Measurements from ENCODE around the gene TMEM144. TPM values are rescaled to one million over a fixed set of nuclear protein-coding genes. Genes with fewer than 3 reads are reported as not detected.

TMEM144 gene
- total and polyA plus RNA-seq, 2 experiments from 2014 or later: 1.6 to 2.4 TPM

DNA sequence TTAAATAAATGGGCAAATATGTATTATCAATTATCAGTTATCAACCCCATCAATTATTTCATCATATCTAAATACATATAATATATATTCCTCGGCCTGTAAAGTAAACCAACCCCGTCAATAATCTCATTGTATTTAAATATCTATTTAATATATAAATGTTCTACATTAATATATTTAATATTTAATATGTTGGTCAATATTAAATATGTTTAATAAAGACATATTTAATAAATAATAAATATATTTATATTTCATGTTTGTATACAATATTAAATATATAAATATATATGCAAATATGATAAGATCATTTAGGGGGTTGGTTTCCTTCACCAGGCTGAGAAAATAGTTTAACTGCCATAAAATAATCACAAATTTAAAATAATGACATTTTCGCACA, 6.4 kb upstream of the TMEM144 start:
- TF ChIP-seq EZH2 (IDR thresholded peaks at IDR 0.05; ENCODE audit: insufficient read depth, poor library complexity, severe bottlenecking): no peak
- TF ChIP-seq EZH2phosphoT487 (IDR thresholded peaks at IDR 0.05; ENCODE audit: insufficient read depth, low read depth): no peak
- Histone ChIP-seq H3K27ac (no peak overlapping the region), H4K20me1 (ENCODE audit: insufficient read depth) (no peaks in the 10 kb centered on the region), H2AFZ (no peak overlapping the region), H3K9me2 (ENCODE audit: insufficient read depth) (no peaks in the 10 kb centered on the region), H3K79me2 (ENCODE audit: insufficient read depth) (no peaks in the 10 kb centered on the region), H3K36me3 (ENCODE audit: low read depth) (no peaks in the 10 kb centered on the region), H3K4me2 (ENCODE audit: unreplicated experiment) (no peak overlapping the region), H3K9ac (no peak overlapping the region), H3K4me3 (no peak overlapping the region), H3K27me3 (replicated peaks; ENCODE audit: insufficient read depth) (no peaks in the 10 kb centered on the region), H3K9me3 (ENCODE audit: low read depth) (no peaks in the 10 kb centered on the region), H3K4me1 (ENCODE audit: insufficient read depth) (no peaks in the 10 kb centered on the region), H3F3A (ENCODE audit: insufficient read depth) (peaks cover 4% of the 10 kb centered on the region; the same call in 1 of the 2 replicates)
- DNase-seq: no peak
- WGBS, 2 experiments (ENCODE audit: low coverage in 1 of 2, low lambda C conversion rate in 2 of 2, missing lambda C conversion rate in 2 of 2): 81 to 91% methylated on average over 3 of the region's 3 CpGs
- in situ Hi-C loops (cut with MboI): no loop called here

DNA sequence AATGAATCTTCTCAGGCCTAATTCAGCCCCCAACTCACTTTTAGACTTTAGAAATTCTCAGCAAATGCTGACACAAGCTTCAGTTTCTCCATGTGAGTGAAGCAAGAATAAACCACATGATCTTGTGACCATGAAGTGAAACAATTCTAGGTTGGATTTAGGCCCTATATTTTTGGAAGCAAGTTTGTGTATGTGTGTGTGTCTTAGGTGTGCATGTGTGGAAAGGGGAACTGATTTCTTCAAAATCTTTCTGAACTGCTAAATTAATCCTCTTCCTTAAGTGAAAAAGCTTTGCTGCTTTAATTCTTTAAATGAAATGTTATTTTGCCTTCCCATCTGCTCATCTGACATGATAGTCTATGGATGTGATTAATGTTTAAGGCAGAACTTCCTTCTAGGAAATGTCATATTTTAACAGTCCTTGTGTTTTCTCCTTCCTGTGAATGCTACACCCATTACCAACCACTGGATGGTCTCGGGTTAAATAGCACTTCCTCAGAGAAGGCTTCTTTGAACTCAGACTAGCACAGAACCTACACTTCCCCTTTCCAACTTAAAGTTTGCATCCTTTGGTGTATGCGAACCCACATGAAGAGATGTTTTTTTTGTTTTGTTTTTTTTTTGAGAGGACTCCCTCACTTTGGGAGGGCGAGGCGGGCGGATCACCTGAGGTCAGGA, 1.2 kb upstream of the TMEM144 start:
- no peaks in the 10 kb centered on the region for H4K20me1 ChIP-seq (ENCODE audit: insufficient read depth)
- H3K4me2 ChIP-seq (ENCODE audit: unreplicated experiment): no peak overlapping the region
- no peaks in the 10 kb centered on the region for H3K36me3 ChIP-seq (ENCODE audit: low read depth)
- no peak for DNase-seq
- no peaks in the 10 kb centered on the region for H3K27me3 ChIP-seq (replicated peaks; ENCODE audit: insufficient read depth)
- peaks cover 8% of the 10 kb centered on the region; the same call in 1 of the 2 replicates for H3K4me1 ChIP-seq (ENCODE audit: insufficient read depth)
- no peaks in the 10 kb centered on the region for H3K9me3 ChIP-seq (ENCODE audit: low read depth)
- no peaks in the 10 kb centered on the region for H3K9me2 ChIP-seq (ENCODE audit: insufficient read depth)
- H3K79me2 ChIP-seq (ENCODE audit: insufficient read depth): no peaks in the 10 kb centered on the region
- H2AFZ ChIP-seq: peak overlapping the region; percentile 48; the same call in 1 of the 2 replicates
- in situ Hi-C loops (cut with MboI): no loop called here
- peaks cover 8% of the 10 kb centered on the region; the same call in 1 of the 2 replicates for H3F3A ChIP-seq (ENCODE audit: insufficient read depth)
- H3K4me3 ChIP-seq: no peak overlapping the region
- no peak overlapping the region for H3K27ac ChIP-seq
- WGBS, 2 experiments (ENCODE audit: low coverage in 1 of 2, low lambda C conversion rate in 2 of 2, missing lambda C conversion rate in 2 of 2): 86 to 87% methylated on average over 5 of the region's 5 CpGs
- H3K9ac ChIP-seq: no peak overlapping the region
- TF ChIP-seq EZH2phosphoT487 (IDR thresholded peaks at IDR 0.05; ENCODE audit: insufficient read depth, low read depth) (no peak), EZH2 (IDR thresholded peaks at IDR 0.05; ENCODE audit: insufficient read depth, poor library complexity, severe bottlenecking) (no peak)

GRCh38 chr4:158211222-158211621, 936 bp downstream of the TMEM144 start:
- Histone ChIP-seq H4K20me1 (ENCODE audit: insufficient read depth) (no peaks in the 10 kb centered on the region), H3K4me2 (ENCODE audit: unreplicated experiment) (peak overlapping the region; percentile 96), H3K27ac (no peak overlapping the region), H3K9me2 (ENCODE audit: insufficient read depth) (no peaks in the 10 kb centered on the region), H3K4me3 (peak overlapping the region; percentile 82), H3K27me3 (replicated peaks; ENCODE audit: insufficient read depth) (no peaks in the 10 kb centered on the region), H3K9me3 (ENCODE audit: low read depth) (no peaks in the 10 kb centered on the region), H3K9ac (peak overlapping the region; percentile 83), H3K4me1 (ENCODE audit: insufficient read depth) (peaks cover 8% of the 10 kb centered on the region; the same call in 1 of the 2 replicates), H2AFZ (peak overlapping the region; percentile 91), H3K36me3 (ENCODE audit: low read depth) (no peaks in the 10 kb centered on the region), H3K79me2 (ENCODE audit: insufficient read depth) (no peaks in the 10 kb centered on the region), H3F3A (ENCODE audit: insufficient read depth) (peaks cover 8% of the 10 kb centered on the region; the same call in 1 of the 2 replicates)
- no peak for DNase-seq
- TF ChIP-seq EZH2 (IDR thresholded peaks at IDR 0.05; ENCODE audit: insufficient read depth, poor library complexity, severe bottlenecking) (no peak), EZH2phosphoT487 (IDR thresholded peaks at IDR 0.05; ENCODE audit: insufficient read depth, low read depth) (no peak)
- WGBS, 2 experiments (ENCODE audit: low coverage in 1 of 2, low lambda C conversion rate in 2 of 2, missing lambda C conversion rate in 2 of 2): 22 to 27% methylated on average over 3 of the region's 3 CpGs
- in situ Hi-C loops (cut with MboI): no loop called here

DNA sequence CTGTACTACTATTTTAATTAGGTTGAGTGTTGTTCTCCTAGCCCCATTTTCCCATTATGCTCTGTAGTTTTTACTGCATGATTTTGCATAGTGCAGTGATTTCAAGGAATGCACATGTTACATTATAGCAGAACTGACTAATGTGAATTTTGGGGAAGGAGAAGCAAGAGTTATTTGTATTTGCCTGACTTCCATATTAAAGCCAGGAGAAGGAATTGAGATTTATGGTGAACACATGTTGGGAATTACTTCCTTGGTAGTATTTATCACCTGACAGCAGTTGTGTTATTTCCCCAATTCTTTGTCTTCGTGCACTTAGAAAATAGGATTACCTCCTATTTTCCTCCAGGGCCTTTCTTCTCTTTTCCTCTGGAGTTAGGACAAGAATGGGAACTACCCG, 3.2 kb downstream of the TMEM144 start:
- WGBS, 2 experiments (ENCODE audit: low coverage in 1 of 2, low lambda C conversion rate in 2 of 2, missing lambda C conversion rate in 2 of 2): 90 to 96% methylated on average over 2 of the region's 2 CpGs
- Histone ChIP-seq H3K79me2 (ENCODE audit: insufficient read depth) (no peaks in the 10 kb centered on the region), H3K36me3 (ENCODE audit: low read depth) (no peaks in the 10 kb centered on the region), H3K9ac (no peak overlapping the region), H3K4me1 (ENCODE audit: insufficient read depth) (peaks cover 8% of the 10 kb centered on the region; the same call in 1 of the 2 replicates), H4K20me1 (ENCODE audit: insufficient read depth) (no peaks in the 10 kb centered on the region), H3K9me2 (ENCODE audit: insufficient read depth) (no peaks in the 10 kb centered on the region), H3K27me3 (replicated peaks; ENCODE audit: insufficient read depth) (no peaks in the 10 kb centered on the region), H3K4me2 (ENCODE audit: unreplicated experiment) (no peak overlapping the region), H3K9me3 (ENCODE audit: low read depth) (no peaks in the 10 kb centered on the region), H3K27ac (no peak overlapping the region), H2AFZ (no peak overlapping the region), H3K4me3 (no peak overlapping the region), H3F3A (ENCODE audit: insufficient read depth) (0 out of 2 replicates have a peak, but pooled peaks cover 4% of the 10 kb centered on the region)
- TF ChIP-seq EZH2 (IDR thresholded peaks at IDR 0.05; ENCODE audit: insufficient read depth, poor library complexity, severe bottlenecking): no peak
- TF ChIP-seq EZH2phosphoT487 (IDR thresholded peaks at IDR 0.05; ENCODE audit: insufficient read depth, low read depth): no peak
- in situ Hi-C loops (cut with MboI): no loop called here
- no peak for DNase-seq

All from GM23248 (cell line).